Measurements from ENCODE around the gene ACAN.

ACAN gene

GRCh38 chr15:88847144-88847543 is 43.9 kb downstream of the ACAN start:
- no peak for TF ChIP-seq ISL1 (CRISPR knock-in tag; IDR thresholded peaks at IDR 0.05)
- no peak for TF ChIP-seq ESRRG (CRISPR knock-in tag; IDR thresholded peaks at IDR 0.05)
- no peak for TF ChIP-seq TOX (CRISPR knock-in tag; IDR thresholded peaks at IDR 0.05; ENCODE audit: borderline replicate concordance)
- TF ChIP-seq ZNF565 (CRISPR knock-in tag; conservative IDR thresholded peaks at IDR 0.05; ENCODE audit: low read depth): no peak
- TF ChIP-seq ZC3H10 (CRISPR knock-in tag; IDR thresholded peaks at IDR 0.05): no peak
- TF ChIP-seq ZFP30 (CRISPR knock-in tag; IDR thresholded peaks at IDR 0.05): no peak
- ATAC-seq: no peak

- no peak for ATAC-seq
- TF ChIP-seq TCF4 (CRISPR knock-in tag; IDR thresholded peaks at IDR 0.05; ENCODE audit: borderline replicate concordance) (no peak), ZNF565 (CRISPR knock-in tag; conservative IDR thresholded peaks at IDR 0.05; ENCODE audit: low read depth) (no peak), SNAI2 (CRISPR knock-in tag; IDR thresholded peaks at IDR 0.05) (no peak), TSHZ2 (CRISPR knock-in tag; IDR thresholded peaks at IDR 0.05) (no peak)
These were observed 45.0 kb downstream of the ACAN start for GRCh38 chr15:88848203-88848602.

- no peak for ATAC-seq
- peak; percentile 12; the same call in 1 of the 2 replicates for TF ChIP-seq ISL1 (CRISPR knock-in tag; IDR thresholded peaks at IDR 0.05)
- no peak for TF ChIP-seq SNAI2 (CRISPR knock-in tag; IDR thresholded peaks at IDR 0.05)
These were observed 46.3 kb downstream of the ACAN start for GRCh38 chr15:88849376-88850072.

GRCh38 chr15:88852476-88852875 is 49.2 kb downstream of the ACAN start:
- TF ChIP-seq TSHZ2 (CRISPR knock-in tag; IDR thresholded peaks at IDR 0.05): no peak
- TF ChIP-seq POU6F1 (CRISPR knock-in tag; IDR thresholded peaks at IDR 0.05; ENCODE audit: borderline replicate concordance, low read depth): no peak
- TF ChIP-seq ZFP30 (CRISPR knock-in tag; IDR thresholded peaks at IDR 0.05): no peak
- TF ChIP-seq ZFP3 (CRISPR knock-in tag; IDR thresholded peaks at IDR 0.05): no peak
- TF ChIP-seq ZNF8 (CRISPR knock-in tag; IDR thresholded peaks at IDR 0.05): no peak
- TF ChIP-seq BACH2 (CRISPR knock-in tag; IDR thresholded peaks at IDR 0.05; ENCODE audit: borderline replicate concordance): no peak
- TF ChIP-seq GLIS3 (CRISPR knock-in tag; IDR thresholded peaks at IDR 0.05): no peak
- TF ChIP-seq ZC3H10 (CRISPR knock-in tag; IDR thresholded peaks at IDR 0.05): no peak
- no peak for TF ChIP-seq CSRNP3 (CRISPR knock-in tag; IDR thresholded peaks at IDR 0.05)
- no peak for TF ChIP-seq RARB (CRISPR knock-in tag; IDR thresholded peaks at IDR 0.05)
- TF ChIP-seq ESRRG (CRISPR knock-in tag; IDR thresholded peaks at IDR 0.05): no peak
- TF ChIP-seq, protein P1, sequence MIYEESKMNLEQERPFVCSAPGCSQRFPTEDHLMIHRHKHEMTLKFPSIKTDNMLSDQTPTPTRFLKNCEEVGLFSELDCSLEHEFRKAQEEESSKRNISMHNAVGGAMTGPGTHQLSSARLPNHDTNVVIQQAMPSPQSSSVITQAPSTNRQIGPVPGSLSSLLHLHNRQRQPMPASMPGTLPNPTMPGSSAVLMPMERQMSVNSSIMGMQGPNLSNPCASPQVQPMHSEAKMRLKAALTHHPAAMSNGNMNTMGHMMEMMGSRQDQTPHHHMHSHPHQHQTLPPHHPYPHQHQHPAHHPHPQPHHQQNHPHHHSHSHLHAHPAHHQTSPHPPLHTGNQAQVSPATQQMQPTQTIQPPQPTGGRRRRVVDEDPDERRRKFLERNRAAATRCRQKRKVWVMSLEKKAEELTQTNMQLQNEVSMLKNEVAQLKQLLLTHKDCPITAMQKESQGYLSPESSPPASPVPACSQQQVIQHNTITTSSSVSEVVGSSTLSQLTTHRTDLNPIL (CRISPR knock-in tag; IDR thresholded peaks at IDR 0.05; ENCODE audit: low read depth): no peak
- no peak for TF ChIP-seq PPARA (CRISPR knock-in tag; IDR thresholded peaks at IDR 0.05; ENCODE audit: borderline replicate concordance)
- no peak for TF ChIP-seq TCF4 (CRISPR knock-in tag; IDR thresholded peaks at IDR 0.05; ENCODE audit: borderline replicate concordance)
- TF ChIP-seq OSR1 (CRISPR knock-in tag; IDR thresholded peaks at IDR 0.05): no peak
- TF ChIP-seq ZNF565 (CRISPR knock-in tag; conservative IDR thresholded peaks at IDR 0.05; ENCODE audit: low read depth): no peak
- TF ChIP-seq ZNF70 (CRISPR knock-in tag; IDR thresholded peaks at IDR 0.05): no peak
- no peak for ATAC-seq
